ENCODE data around the gene SVEP1. TPM values are rescaled to one million over a fixed set of nuclear protein-coding genes. Genes with fewer than 3 reads are reported as not detected.
A peak's percentile ranks its signal among the peaks of the same experiment; 100 is the strongest.

SVEP1 gene
- polyA plus RNA-seq, 3 donors = under 0.01 TPM; not detected in 2

- Histone ChIP-seq H2AFZ (ENCODE audit: insufficient read depth, low read depth, low read length, poor library complexity, severe bottlenecking) (no peak overlapping the region), H3K4me1 (ENCODE audit: control insufficient read depth in 1 of 2, insufficient read depth in 2 of 2, low read length in 2 of 2) (no peaks in the 10 kb centered on the region), H4K20me1 (ENCODE audit: insufficient read depth, low read length) (no peaks in the 10 kb centered on the region), H3K4me2 (replicated peaks; ENCODE audit: extremely low read depth, low read length, poor library complexity, severe bottlenecking) (no peak overlapping the region), H3K9ac (ENCODE audit: insufficient read depth, low read length, poor library complexity, severe bottlenecking) (no peak overlapping the region), H3K36me3 (replicated peaks in 1 of 2; ENCODE audit: control insufficient read depth in 1 of 2, insufficient read depth in 2 of 2, low read length in 2 of 2) (no peaks in the 10 kb centered on the region), H3K4me3 (replicated peaks in 1 of 3; ENCODE audit: low read depth in 2 of 3, low read length in 3 of 3) (no peak overlapping the region), H3K27ac (ENCODE audit: low read depth in 1 of 2, low read length in 2 of 2) (no peak overlapping the region), H3K9me3 (replicated peaks in 1 of 2; ENCODE audit: control insufficient read depth in 1 of 2, insufficient read depth in 1 of 2, low read length in 2 of 2) (peaks cover 0 to 5% of the 10 kb centered on the region in 2 donors), H3K27me3 (ENCODE audit: control insufficient read depth in 2 of 2, insufficient read depth in 2 of 2, low read length in 2 of 2) (no peaks in the 10 kb centered on the region), H3K79me2 (ENCODE audit: insufficient read depth, low read length) (no peaks in the 10 kb centered on the region)
- no peak for DNase-seq
- WGBS (ENCODE audit: insufficient coverage) = 80% methylated on average over 1 of the region's 2 CpGs
- Mint-ChIP-seq H3K36me3 (no peaks in the 10 kb centered on the region), H3K9me3 (peaks cover 3 to 14% (median 11%) of the 10 kb centered on the region in 7 donors), H3K4me1 (no peaks in the 10 kb centered on the region), H3K4me3 (no peak overlapping the region), H3K27ac (no peak overlapping the region), H3K27me3 (ENCODE audit: low read depth in 3 of 3) (peaks cover 0 to 7% (median 3%) of the 10 kb centered on the region in 3 donors)
- no peak for TF ChIP-seq CTCF (IDR thresholded peaks at IDR 0.05)
- intact Hi-C loops (cut with micrococcal nuclease) = no loop called here
These were observed 187.6 kb downstream of the SVEP1 start for GRCh38 chr9:110391826-110392485.

GRCh38 chr9:110389148-110389750 lies 190.3 kb downstream of the SVEP1 start:
- no peak for TF ChIP-seq CTCF (IDR thresholded peaks at IDR 0.05)
- Histone ChIP-seq H3K9me3 (replicated peaks in 1 of 2; ENCODE audit: control insufficient read depth in 1 of 2, insufficient read depth in 1 of 2, low read length in 2 of 2) (peaks cover 0 to 4% of the 10 kb centered on the region in 2 donors), H3K9ac (ENCODE audit: insufficient read depth, low read length, poor library complexity, severe bottlenecking) (no peak overlapping the region), H3K4me1 (ENCODE audit: control insufficient read depth in 1 of 2, insufficient read depth in 2 of 2, low read length in 2 of 2) (no peaks in the 10 kb centered on the region), H3K79me2 (ENCODE audit: insufficient read depth, low read length) (no peaks in the 10 kb centered on the region), H3K36me3 (replicated peaks in 1 of 2; ENCODE audit: control insufficient read depth in 1 of 2, insufficient read depth in 2 of 2, low read length in 2 of 2) (no peaks in the 10 kb centered on the region), H3K4me2 (replicated peaks; ENCODE audit: extremely low read depth, low read length, poor library complexity, severe bottlenecking) (no peak overlapping the region), H3K27ac (ENCODE audit: low read depth in 1 of 2, low read length in 2 of 2) (no peak overlapping the region), H3K27me3 (ENCODE audit: control insufficient read depth in 2 of 2, insufficient read depth in 2 of 2, low read length in 2 of 2) (no peaks in the 10 kb centered on the region), H3K4me3 (replicated peaks in 1 of 3; ENCODE audit: low read depth in 2 of 3, low read length in 3 of 3) (no peak overlapping the region), H4K20me1 (ENCODE audit: insufficient read depth, low read length) (no peaks in the 10 kb centered on the region), H2AFZ (ENCODE audit: insufficient read depth, low read depth, low read length, poor library complexity, severe bottlenecking) (no peak overlapping the region)
- Mint-ChIP-seq H3K36me3 (no peaks in the 10 kb centered on the region), H3K9me3 (peaks cover 0 to 10% (median 8%) of the 10 kb centered on the region in 7 donors), H3K4me1 (no peaks in the 10 kb centered on the region), H3K27ac (peak overlapping the region in 1 of 7 donors; percentile 28), H3K4me3 (no peak overlapping the region), H3K27me3 (ENCODE audit: low read depth in 3 of 3) (peaks cover 0 to 10% (median 2%) of the 10 kb centered on the region in 3 donors)
- DNase-seq = no peak
- no CpG with 5 or more reads among the region's 3 CpGs for WGBS (ENCODE audit: insufficient coverage)
- intact Hi-C loops (cut with micrococcal nuclease) = no loop called here

All from CD14-positive monocyte (primary cell).